HG03045 (cell line): ENCODE results near the gene TLE4.
"Not testable (repeated sequence)": the region's sequence is repeated elsewhere in the genome, so short reads cannot be mapped to it uniquely, and the experiment has no call there.

Source experiments
- ATAC-seq: cut with Tn5 transposase; IDR thresholded peaks from one replicate; pipeline ENCODE4 v1.9.1; 2021; ENCODE audit warnings: mild to moderate bottlenecking, moderate library complexity; ENCODE audit not compliant: unreplicated experiment

TLE4 gene

GRCh38 chr9:79571309-79572031 is at the start of gene TLE4:
Gene TLE4, plus strand, starts transcription at chr9:79571965. Its CDS starts 826 bp downstream, at chr9:79572791.
- ATAC-seq, result peak; percentile 86

DNA sequence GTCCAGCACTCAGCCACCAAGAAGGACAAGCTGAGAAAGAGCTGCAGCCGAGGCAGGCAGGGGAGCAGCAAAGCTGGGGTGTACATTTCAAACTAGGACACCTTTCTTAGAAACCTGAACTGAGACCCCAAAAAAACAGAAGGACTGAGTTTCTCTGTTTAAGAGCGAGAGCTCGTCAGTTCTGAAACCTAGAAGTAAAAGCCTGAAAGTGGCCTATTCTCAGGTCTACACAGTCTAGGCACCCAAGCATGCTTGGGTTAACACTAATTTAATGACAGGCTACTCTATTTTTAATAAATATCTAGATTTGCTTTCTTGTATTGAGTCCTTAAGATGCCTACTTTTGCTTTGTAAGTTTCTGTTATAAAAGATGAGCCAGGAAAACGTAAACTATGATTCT is 49.0 kb upstream of the TLE4 start:
- ATAC-seq, result no peak

- no peak for ATAC-seq
Measured at GRCh38 chr9:79524266-79524665, 47.5 kb upstream of the TLE4 start.

GRCh38 chr9:79526149-79526672 is 45.6 kb upstream of the TLE4 start:
- ATAC-seq, result no peak

DNA sequence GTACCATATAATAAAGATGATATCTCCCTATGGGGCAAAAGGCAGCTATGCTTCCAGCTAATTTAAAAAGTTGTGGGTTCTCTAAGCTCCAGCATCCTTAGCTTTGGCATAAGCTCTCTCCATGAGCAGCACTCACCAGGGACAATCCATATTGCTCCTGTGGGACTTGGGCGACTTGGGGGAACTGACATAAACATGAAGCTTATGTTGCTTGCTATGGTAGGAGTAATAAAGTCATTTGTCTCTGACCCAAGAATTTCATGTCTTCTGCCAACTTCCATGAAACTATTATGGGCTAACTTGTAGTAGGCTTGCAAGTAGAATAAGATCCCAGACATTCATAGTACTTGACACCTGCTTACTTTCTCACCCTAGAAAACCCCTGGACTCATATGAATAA is 36.2 kb upstream of the TLE4 start:
- no peak for ATAC-seq

GRCh38 chr9:79537838-79538237 is 33.9 kb upstream of the TLE4 start:
- ATAC-seq, result no peak

DNA sequence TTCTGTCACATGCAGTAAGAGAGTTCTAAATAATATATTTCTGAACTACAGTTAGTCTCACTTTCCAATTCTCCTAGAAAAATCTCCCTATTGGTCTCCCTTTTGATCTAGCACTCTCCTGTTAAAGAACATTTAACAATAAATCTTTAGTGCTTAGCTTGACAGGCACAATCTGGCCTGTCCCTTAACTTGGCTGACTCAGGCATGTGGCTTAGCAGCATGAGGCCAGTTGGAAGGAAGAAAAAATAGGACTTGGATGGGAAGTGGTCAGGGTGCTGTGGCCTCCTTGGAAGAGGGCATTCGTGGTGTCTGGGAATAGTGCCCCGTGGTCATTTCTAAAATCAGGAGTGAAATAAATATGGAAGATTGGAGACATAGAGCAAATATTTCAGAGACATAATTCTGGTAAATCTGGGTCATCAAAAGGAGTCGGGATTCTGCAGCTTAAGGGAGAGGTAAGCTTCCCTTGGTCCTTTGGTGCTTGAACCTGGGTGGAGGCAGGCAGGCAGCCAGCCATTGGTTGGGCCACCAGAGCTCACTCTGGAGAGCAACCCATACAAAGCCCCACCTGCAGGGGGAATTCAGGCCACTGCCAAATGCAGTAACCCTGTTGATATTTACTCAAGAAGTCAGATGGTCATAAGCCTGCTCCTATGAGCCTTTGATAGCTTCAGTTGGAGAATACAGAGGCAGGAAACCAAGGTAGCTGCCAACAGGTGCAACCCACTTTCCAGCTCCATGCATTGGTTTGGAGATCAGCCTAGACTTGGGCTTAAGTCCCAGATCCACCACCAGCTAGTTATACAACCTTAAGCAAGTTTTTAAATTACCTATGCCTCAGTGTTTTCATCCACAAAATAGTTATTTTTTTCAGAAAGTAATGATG is 28.8 kb upstream of the TLE4 start:
- no peak for ATAC-seq

DNA sequence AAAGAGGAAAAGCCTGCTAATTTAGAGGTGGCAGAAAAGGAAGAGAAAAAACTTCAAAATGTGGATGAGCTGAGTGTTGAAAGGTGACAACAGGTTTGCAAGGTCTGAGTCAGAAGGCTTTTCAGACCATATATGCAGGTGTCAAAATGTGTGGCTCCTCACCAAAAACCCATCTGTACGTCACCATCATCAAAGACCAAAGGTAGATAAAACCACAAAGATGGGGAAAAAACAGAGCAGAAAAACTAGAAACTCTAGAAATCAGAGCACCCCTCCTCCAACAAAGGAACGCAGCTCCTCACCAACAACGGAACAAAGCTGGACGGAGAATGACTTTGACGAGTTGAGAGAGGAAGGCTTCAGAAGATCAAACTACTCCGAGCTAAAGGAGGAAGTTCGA is 27.4 kb upstream of the TLE4 start:
- not testable (repeated sequence) for ATAC-seq

DNA sequence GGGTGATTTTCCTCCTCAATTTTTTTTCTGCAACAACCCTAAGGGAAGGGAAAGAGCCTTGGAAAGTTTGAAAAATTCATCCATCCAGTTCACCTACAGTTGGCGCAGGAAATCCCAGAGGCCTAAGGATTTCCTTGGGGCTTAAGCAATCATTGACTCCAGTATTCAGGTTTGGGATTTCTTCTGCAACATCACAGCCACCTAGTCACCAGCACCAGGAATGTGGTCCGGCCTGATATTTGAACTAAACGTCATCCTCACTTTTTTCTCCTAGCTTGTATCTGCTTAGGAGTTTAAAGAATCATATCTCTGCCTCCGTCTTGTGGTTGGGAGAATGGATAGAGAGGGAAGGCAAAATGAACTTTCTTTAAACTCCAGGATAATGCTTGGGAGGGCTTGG is 20.2 kb upstream of the TLE4 start:
- ATAC-seq, result no peak

GRCh38 chr9:79551994-79552393 is 19.8 kb upstream of the TLE4 start:
- no peak for ATAC-seq

DNA sequence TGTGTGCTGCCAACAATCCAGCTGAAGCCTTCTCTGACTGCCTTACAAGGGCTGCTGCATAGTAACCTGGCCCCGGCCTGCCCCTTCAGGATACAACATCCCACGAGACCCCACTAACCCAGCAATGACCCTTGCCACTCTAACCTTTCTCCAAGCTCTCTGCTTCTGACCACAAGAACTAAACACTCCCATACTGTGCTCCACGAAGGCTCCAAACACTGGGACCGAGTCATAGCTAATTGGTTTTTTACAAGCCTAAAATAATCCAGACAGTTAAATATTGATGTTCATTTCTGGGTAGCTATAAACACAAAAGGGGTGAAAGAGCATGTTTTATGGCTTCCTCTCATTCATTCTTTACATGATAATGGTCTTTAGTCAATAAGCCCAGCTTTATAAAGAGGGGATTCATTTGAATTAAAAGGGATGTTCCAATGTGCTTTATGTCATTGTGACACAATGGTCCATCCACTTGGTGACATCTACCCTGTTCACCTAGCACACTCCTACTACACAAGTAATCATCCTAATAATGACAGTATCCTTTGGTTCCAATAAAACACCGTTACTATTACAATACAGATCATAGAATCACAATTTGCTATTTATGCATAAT is 16.2 kb upstream of the TLE4 start:
- ATAC-seq, result no peak

DNA sequence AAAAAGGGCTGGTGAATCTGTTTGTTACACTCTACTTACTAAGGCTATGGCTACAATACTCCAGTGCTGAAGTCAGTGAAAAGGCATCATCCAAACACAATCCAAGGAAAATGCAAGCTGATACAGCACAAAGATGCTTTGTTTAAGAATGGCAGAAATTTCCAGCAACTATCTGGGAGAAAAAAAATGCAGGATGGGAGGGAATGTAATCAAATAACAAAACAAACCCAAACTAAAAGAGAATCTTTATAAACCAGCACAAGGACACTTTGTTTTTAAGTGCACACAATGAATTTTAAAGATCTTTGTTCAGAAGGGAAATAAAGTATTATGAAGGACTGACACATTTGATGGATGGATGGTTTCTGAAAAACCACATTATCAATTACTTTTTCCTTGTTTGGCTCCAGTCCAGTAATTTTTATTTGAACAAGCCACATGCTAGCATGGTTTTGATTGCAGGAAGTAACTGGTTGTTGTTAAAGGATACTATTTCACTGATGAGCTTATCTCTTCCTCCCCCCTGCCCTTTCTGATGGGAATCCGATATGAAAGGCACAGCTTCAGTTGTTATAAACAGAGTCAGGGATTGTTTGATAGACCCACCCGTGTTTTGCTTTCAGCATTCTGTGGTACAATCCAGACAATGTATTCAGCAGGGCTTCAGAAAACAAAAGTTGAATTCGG is 12.1 kb upstream of the TLE4 start:
- no peak for ATAC-seq

DNA sequence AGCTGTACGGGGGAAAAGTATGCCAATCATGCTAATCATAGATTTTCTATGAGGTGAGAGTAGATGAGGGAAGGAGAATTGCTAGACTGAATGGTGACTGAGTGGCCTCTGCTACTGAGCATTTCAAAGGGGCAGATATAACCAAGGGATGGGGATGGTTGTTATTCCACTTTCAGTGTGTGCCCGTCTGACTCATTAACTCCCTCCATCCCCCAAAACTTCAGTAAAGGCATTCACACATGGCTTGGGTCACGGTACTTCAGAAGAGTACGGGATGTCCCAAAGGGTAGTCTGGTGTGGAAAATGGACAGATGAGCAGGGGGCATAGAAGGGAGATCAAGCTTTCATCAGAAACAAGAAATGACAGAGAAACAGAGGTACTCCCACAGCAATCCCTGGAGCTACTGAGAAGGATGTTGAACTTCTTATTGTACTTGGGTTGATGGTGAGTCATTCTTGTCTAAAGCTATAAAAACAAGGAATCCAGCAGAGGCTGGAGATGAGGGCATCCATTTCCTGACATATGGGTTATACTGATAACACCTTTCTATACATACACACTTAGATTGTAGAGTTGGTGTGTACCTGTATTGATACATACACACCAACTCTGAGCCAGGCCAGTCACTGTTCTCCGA is 8.9 kb upstream of the TLE4 start:
- ATAC-seq, result no peak

GRCh38 chr9:79564105-79564504 is 7.7 kb upstream of the TLE4 start:
- ATAC-seq, result no peak

- peak; percentile 86 for ATAC-seq
Measured at GRCh38 chr9:79565245-79565644, 6.5 kb upstream of the TLE4 start.

GRCh38 chr9:79567671-79568098 is 4.1 kb upstream of the TLE4 start:
- no peak for ATAC-seq

DNA sequence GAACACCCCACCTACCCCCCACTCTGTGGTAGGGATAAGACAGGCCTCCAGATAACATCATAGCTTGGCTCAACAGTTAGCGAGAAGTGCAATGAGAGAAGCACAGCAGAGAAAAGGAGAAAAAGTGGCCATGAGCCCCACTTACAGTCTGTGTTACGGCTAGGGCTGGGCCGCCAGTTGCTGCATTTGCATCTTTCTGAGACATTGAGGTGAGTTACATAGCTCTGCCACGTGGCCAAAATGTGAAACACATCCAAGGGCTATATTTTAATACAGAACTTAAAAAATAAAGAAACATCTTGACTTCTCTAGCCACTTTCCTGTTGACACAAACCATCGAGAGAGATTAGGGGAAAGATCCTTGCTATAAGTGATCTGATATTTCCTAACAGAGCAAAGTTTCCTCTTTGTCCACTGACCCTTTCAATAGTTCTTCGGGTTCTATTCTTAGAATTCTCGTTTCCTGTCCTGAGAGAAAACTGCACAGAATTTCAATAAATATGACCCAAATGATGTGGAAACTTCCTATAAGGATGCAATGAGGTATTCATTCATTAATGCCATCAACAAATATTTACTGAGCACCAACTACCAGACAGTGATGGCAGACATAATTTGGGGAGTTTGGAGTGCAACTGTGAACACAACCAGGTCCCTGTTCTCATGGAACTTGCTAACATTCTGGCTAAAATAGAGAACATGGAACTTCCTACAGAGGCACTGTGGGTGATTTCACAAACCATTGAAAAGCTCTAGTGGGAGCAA is 3.2 kb upstream of the TLE4 start:
- no peak for ATAC-seq

DNA sequence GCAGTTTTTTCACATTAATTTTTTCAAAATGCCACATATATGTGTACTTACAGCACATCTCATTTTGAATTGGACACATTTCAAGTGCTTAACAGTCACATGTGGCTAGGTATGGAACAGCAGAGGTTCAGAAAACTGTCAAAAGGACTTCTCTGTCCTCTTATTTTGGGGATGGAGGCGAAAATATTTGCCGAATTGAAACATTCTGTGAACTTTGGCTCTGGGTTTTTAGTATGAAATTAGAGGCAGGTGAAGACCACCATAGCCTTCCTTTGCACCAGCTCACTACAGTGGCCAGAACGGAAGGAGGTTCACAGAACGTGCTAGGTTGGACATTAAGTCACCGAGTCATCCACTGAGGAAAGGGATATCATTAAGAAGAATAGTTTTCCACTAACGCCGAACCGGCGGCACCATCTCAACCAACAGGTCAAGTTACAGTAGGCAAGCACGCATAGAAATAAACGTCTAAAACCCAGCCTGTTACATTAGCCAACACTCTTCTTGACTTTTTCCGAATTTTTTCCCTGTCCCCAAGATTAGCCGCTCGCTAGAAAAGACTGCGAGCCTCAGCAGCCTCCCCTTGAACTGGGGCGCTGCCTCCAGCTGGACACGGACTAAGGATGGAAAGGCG is 1.8 kb upstream of the TLE4 start:
- no peak for ATAC-seq
